SK-N-SH (cell line): ENCODE results near the gene HAVCR1.

ENCODE experiments used
- CTCF ChIP-seq: fragments of 200-600 bp; sonication (generic); IDR thresholded peaks from 2 replicates; pipeline ENCODE4 v1.6.1; 2017; ENCODE audit warnings: antibody characterized with exemption, mild to moderate bottlenecking, moderate library complexity
- EP300 ChIP-seq, 2 experiments: IDR thresholded peaks; 2 replicates each; pipeline versions ENCODE4 v1.4.0 to v1.6.1; 2012; ENCODE audit warnings: borderline replicate concordance in 1 of 2, low read depth in 1 of 2, low read length in 1 of 2
- POLR2AphosphoS5 ChIP-seq: IDR thresholded peaks from 2 replicates; pipeline ENCODE4 v1.6.1; 2012; ENCODE audit warnings: low read depth, low read length
- RAD21 ChIP-seq: IDR thresholded peaks from 2 replicates; pipeline ENCODE4 v1.6.1; 2012; ENCODE audit warnings: mild to moderate bottlenecking, low read length
- REST ChIP-seq: IDR thresholded peaks from 2 replicates; pipeline ENCODE4 v1.6.1; 2012; ENCODE audit warnings: mild to moderate bottlenecking, low read depth, low read length, moderate library complexity
- SIN3A ChIP-seq: IDR thresholded peaks from 2 replicates; pipeline ENCODE4 v1.6.1; 2012; ENCODE audit warnings: low read depth, mild to moderate bottlenecking, low read length, moderate library complexity, borderline replicate concordance
- SMC3 ChIP-seq: IDR thresholded peaks from 2 replicates; pipeline ENCODE4 v1.6.1; 2012; ENCODE audit warnings: low read depth, low read length, improper control_type of control experiment
- TEAD4 ChIP-seq: IDR thresholded peaks from 2 replicates; pipeline ENCODE4 v1.4.0; 2012; ENCODE audit warnings: mild to moderate bottlenecking, borderline replicate concordance; ENCODE audit not compliant: insufficient read depth
- TF ChIP-seq, protein P1 (sequence below): IDR thresholded peaks from 2 replicates; pipeline ENCODE4 v1.4.0; 2012; ENCODE audit warnings: low read depth
- TF ChIP-seq, protein P2 (sequence below): IDR thresholded peaks from 2 replicates; pipeline ENCODE4 v1.4.0; 2012; ENCODE audit warnings: low read depth, borderline replicate concordance

DNA sequence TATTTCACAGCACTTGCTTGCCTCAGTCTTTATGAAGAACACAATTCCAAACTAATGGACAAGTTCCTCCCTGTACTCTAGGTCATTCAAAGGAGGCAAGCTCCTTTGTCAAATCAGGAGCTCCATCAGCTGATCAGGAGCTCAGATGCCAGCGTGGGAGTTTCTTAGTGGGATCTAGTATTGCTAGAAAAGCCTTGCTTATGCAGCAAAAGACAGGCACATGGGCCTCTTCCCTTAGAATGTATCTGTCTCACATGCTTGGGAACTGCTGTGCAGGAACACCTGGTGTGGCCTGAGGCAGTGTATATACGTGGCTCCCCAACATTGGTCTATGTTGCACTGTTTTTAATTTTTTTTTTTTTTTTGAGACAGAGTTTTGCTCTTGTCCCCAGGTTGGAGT lies 21.4 kb upstream of the HAVCR1 start:
- TF ChIP-seq POLR2AphosphoS5 (no peak), CTCF (no peak), REST (no peak), EP300 (IDR thresholded peaks at IDR 0.05; ENCODE audit: borderline replicate concordance in 1 of 2, low read depth in 1 of 2, low read length in 1 of 2) (no peak), SMC3 (no peak), SIN3A (no peak), RAD21 (no peak), TEAD4 (no peak)
- TF ChIP-seq, protein P1, sequence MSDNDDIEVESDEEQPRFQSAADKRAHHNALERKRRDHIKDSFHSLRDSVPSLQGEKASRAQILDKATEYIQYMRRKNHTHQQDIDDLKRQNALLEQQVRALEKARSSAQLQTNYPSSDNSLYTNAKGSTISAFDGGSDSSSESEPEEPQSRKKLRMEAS = no peak
- TF ChIP-seq, protein P2, sequence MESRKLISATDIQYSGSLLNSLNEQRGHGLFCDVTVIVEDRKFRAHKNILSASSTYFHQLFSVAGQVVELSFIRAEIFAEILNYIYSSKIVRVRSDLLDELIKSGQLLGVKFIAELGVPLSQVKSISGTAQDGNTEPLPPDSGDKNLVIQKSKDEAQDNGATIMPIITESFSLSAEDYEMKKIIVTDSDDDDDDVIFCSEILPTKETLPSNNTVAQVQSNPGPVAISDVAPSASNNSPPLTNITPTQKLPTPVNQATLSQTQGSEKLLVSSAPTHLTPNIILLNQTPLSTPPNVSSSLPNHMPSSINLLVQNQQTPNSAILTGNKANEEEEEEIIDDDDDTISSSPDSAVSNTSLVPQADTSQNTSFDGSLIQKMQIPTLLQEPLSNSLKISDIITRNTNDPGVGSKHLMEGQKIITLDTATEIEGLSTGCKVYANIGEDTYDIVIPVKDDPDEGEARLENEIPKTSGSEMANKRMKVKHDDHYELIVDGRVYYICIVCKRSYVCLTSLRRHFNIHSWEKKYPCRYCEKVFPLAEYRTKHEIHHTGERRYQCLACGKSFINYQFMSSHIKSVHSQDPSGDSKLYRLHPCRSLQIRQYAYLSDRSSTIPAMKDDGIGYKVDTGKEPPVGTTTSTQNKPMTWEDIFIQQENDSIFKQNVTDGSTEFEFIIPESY = no peak
